Measurements from ENCODE around the gene CAMK4.

DNA sequence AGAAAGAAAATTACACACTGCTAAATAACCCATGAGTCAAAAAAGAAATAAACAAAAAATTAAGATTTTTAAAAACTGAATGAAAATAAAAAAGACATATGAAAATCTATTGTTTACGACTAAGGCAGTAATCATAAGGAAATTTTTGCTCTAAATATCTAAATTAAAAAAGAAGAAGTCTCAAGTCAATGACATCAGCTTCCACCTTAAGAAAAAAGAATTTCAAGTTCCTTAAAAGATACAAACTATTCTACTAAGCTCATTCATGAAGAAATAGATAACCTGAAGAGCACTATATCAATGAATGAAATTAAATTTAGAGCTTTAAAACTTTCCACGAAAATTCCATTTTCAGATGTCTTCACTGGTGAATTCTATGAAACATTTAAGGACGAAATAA is 303.9 kb downstream of the CAMK4 start:
- TF ChIP-seq, protein P1, sequence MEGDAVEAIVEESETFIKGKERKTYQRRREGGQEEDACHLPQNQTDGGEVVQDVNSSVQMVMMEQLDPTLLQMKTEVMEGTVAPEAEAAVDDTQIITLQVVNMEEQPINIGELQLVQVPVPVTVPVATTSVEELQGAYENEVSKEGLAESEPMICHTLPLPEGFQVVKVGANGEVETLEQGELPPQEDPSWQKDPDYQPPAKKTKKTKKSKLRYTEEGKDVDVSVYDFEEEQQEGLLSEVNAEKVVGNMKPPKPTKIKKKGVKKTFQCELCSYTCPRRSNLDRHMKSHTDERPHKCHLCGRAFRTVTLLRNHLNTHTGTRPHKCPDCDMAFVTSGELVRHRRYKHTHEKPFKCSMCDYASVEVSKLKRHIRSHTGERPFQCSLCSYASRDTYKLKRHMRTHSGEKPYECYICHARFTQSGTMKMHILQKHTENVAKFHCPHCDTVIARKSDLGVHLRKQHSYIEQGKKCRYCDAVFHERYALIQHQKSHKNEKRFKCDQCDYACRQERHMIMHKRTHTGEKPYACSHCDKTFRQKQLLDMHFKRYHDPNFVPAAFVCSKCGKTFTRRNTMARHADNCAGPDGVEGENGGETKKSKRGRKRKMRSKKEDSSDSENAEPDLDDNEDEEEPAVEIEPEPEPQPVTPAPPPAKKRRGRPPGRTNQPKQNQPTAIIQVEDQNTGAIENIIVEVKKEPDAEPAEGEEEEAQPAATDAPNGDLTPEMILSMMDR (IDR thresholded peaks at IDR 0.05; ENCODE audit: low read depth, low read length, poor library complexity, severe bottlenecking), result no peak
- TF ChIP-seq EZH2phosphoT487 (IDR thresholded peaks at IDR 0.05; ENCODE audit: borderline replicate concordance, low read length), result no peak
